Adrenal gland (tissue), 12 donors: Measurements from ENCODE around the gene FOXO3. TPM values are rescaled to one million over a fixed set of nuclear protein-coding genes. Genes with fewer than 3 reads are reported as not detected.

ENCODE experiments used
- DNase-seq, 7 donors: peaks; one replicate each; pipeline ENCODE4 v3.0.0-alpha.2; 2019 to 2020
- H3K27ac ChIP-seq, 5 donors: fragments of 200-600 bp; sonication (generic) in 4 of 5; 1 replicate in 3 of 5; 2 replicates in 2 of 5; pipeline versions ENCODE4 v1.5.1 to v1.8.0; 2016 to 2020; ENCODE audit warnings: mild to moderate bottlenecking in 1 of 5
- H3K27me3 ChIP-seq: fragments of 200-600 bp; 2 replicates; pipeline ENCODE4 v1.8.0; 2021
- H3K36me3 ChIP-seq, 2 donors: fragments of 200-600 bp; replicated peaks in 1 of 2; 1 replicate in 1 of 2; 2 replicates in 1 of 2; pipeline versions ENCODE4 v1.5.1 to v1.8.0; 2018 to 2022
- H3K4me1 ChIP-seq, 2 donors: fragments of 200-600 bp; replicated peaks in 1 of 2; 1 replicate in 1 of 2; 2 replicates in 1 of 2; pipeline versions ENCODE4 v1.5.1 to v1.8.0; 2018 to 2021
- H3K4me3 ChIP-seq, 4 donors: fragments of 200-600 bp; sonication (generic) in 3 of 4; one replicate each; pipeline ENCODE4 v1.5.1; 2016 to 2018
- H3K9me3 ChIP-seq, 3 donors: fragments of 200-600 bp; sonication (generic) in 1 of 3; replicated peaks in 1 of 3; 1 replicate in 2 of 3; 2 replicates in 1 of 3; pipeline versions ENCODE4 v1.5.1 to v1.8.0; 2016 to 2021
- POLR2A ChIP-seq, 2 donors: fragments of 450-650 bp; IDR thresholded peaks; one replicate each; pipeline ENCODE4 v1.6.1; 2017; ENCODE audit warnings: antibody characterized with exemption in 2 of 2, mild to moderate bottlenecking in 2 of 2, moderate library complexity in 1 of 2
- WGBS, 4 donors: extraction: QIAGEN DNeasy Blood & Tissue Kit in 2 of 4; methylation state at CpG; one replicate each; pipeline versions ENCODE4 v1.1.5 to v1.1.7; 2013 to 2017; 5-methylcytosine and 5-hydroxymethylcytosine counted together
- intact Hi-C, 2 donors: fragments of 100-400 bp; cut with DNase I; formaldehyde crosslinking; loops; one replicate each; pipeline versions ENCODE4 v1.14.1 to v1.15.0; 2022 to 2023
- polyA plus RNA-seq, 3 donors: library from polyadenylated mRNA; stranded (reverse); fragments of 200-250 nt in 2 of 3; fragments of 350-450 nt in 1 of 3; fragmentation: Illumina TruSeq in 1 of 3; extraction: RNeasy Lipid Tissue Mini Kit (QIAGEN cat#74804) in 1 of 3; gene quantifications; one replicate each; pipeline ENCODE4 v1.2.3, GENCODE V29; 2013 to 2014
- total RNA-seq, 9 donors: library from RNA; depleted of rRNA in 4 of 9; stranded (reverse); fragments of >200 nt in 4 of 9; fragments of 120-200 nt in 1 of 9; fragmentation: NEBNext Ultra II Directional in 1 of 9; extraction: Animal tissue kit (Norgen Biotek cat#: 25700) in 1 of 9; gene quantifications; one replicate each; pipeline versions ENCODE4 v1.1.0 to v1.2.4, GENCODE V29; 2013 to 2023
- TF ChIP-seq, protein P1 (sequence below), 6 experiments: fragments of 450-650 bp in 4 of 6; fragments of 200-600 bp in 2 of 6; sonication (generic) in 1 of 6; IDR thresholded peaks; 1 replicate in 5 of 6; 2 replicates in 1 of 6; pipeline versions ENCODE4 v1.5.1 to v1.8.0; 2016 to 2021; ENCODE audit warnings: antibody characterized with exemption in 6 of 6, mild to moderate bottlenecking in 2 of 6, moderate library complexity in 1 of 6
- donor health status: healthy with polysubstance abuse.
- donor health status: Bipolar disorder and iron deficiency.
- donor health status: DM: yes; HTN: yes; CAD: no.
- donor health status: DM: no; HTN: no; CAD: no.
- donor health status: DM: no; HTN: no; CAD: no.
- donor health status: DM: yes; HTN: yes; CAD: no.

The FOXO3 gene
- total and polyA plus RNA-seq, 12 donors, result 8.3 to 38.7 (median 23.4) TPM

GRCh38 chr6:108650781-108651180, 90.1 kb downstream of the FOXO3 start:
- intact Hi-C loops, result no loop called here
- no peak overlapping the region for H3K4me3 ChIP-seq
- no peak for DNase-seq
- no peaks in the 10 kb centered on the region for H3K27me3 ChIP-seq
- peaks cover 0 to 78% of the 10 kb centered on the region in 2 donors for H3K4me1 ChIP-seq
- TF ChIP-seq, protein P1, sequence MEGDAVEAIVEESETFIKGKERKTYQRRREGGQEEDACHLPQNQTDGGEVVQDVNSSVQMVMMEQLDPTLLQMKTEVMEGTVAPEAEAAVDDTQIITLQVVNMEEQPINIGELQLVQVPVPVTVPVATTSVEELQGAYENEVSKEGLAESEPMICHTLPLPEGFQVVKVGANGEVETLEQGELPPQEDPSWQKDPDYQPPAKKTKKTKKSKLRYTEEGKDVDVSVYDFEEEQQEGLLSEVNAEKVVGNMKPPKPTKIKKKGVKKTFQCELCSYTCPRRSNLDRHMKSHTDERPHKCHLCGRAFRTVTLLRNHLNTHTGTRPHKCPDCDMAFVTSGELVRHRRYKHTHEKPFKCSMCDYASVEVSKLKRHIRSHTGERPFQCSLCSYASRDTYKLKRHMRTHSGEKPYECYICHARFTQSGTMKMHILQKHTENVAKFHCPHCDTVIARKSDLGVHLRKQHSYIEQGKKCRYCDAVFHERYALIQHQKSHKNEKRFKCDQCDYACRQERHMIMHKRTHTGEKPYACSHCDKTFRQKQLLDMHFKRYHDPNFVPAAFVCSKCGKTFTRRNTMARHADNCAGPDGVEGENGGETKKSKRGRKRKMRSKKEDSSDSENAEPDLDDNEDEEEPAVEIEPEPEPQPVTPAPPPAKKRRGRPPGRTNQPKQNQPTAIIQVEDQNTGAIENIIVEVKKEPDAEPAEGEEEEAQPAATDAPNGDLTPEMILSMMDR (IDR thresholded peaks at IDR 0.05), result no peak
- H3K9me3 ChIP-seq, result no peaks in the 10 kb centered on the region
- no peaks in the 10 kb centered on the region for H3K36me3 ChIP-seq
- 72 to 85% (median 80%) methylated on average over 5 of the region's 5 CpGs for WGBS, 4 donors
- peak overlapping the region in 2 of 5 donors; percentile 68 to 69 for H3K27ac ChIP-seq

DNA sequence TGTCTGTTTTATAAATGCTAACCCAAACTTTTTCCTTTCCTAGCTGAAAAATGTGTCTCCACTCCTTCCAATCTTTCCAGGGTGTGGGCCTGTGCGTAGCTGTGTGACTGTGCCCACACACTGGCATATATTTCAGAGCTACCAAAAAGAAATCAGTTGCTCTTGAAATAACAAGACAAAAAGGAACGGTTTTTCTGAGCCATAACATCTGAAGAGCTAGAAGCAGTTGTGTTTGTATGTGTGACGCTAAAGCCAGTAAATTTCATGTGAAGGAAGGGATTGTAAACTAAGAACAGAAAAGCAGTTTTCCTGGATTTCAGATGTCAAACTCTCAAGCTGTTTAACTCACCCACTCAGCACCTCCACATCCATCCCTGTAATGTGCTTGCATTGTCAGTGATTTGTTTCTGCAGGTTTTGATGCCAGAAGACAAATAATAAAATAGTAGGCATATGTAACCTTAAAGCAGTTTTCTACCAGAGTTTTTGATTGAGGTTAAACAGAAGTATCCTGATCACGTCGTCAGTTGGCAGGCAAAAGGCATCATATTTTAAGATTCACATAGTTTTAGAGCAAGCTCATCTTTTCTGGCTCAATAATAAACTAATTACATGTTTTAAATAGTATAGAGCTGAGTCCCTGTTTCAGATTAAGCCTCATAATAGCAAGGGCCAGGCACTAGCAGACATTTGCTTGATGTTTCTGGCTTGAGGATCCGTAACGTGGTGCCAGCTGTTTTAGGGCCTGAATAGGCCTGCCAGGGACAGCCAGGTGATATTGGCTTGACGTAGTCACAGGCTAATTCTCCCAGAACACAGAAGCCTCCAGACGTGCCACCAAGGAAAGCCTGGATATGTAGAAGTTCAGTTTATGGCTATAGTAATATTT, 90.9 kb downstream of the FOXO3 start:
- H3K27me3 ChIP-seq, result no peaks in the 10 kb centered on the region
- H3K9me3 ChIP-seq, result no peaks in the 10 kb centered on the region
- DNase-seq, result peak in 1 of 7 donors; percentile 83
- TF ChIP-seq, protein P1 (IDR thresholded peaks at IDR 0.05), result no peak
- intact Hi-C loops, result no loop called here
- H3K27ac ChIP-seq, result peak overlapping the region in 3 of 5 donors; percentile 32 to 74 (median 69)
- 70 to 78% (median 75%) methylated on average over 9 of the region's 9 CpGs for WGBS, 4 donors
- no peaks in the 10 kb centered on the region for H3K36me3 ChIP-seq
- H3K4me3 ChIP-seq, result no peak overlapping the region
- peaks cover 0 to 85% of the 10 kb centered on the region in 2 donors for H3K4me1 ChIP-seq

- Histone ChIP-seq H3K27me3 (no peaks in the 10 kb centered on the region), H3K9me3 (no peaks in the 10 kb centered on the region), H3K4me1 (peaks cover 0 to 83% of the 10 kb centered on the region in 2 donors), H3K27ac (peak overlapping the region in 3 of 5 donors; percentile 32 to 74 (median 69)), H3K36me3 (no peaks in the 10 kb centered on the region), H3K4me3 (no peak overlapping the region)
- no peak for DNase-seq
- no peak for TF ChIP-seq POLR2A (IDR thresholded peaks at IDR 0.05)
- TF ChIP-seq, protein P1 (IDR thresholded peaks at IDR 0.05), result no peak
- intact Hi-C loops, result no loop called here
Measured at GRCh38 chr6:108652375-108652774, 91.7 kb downstream of the FOXO3 start.

DNA sequence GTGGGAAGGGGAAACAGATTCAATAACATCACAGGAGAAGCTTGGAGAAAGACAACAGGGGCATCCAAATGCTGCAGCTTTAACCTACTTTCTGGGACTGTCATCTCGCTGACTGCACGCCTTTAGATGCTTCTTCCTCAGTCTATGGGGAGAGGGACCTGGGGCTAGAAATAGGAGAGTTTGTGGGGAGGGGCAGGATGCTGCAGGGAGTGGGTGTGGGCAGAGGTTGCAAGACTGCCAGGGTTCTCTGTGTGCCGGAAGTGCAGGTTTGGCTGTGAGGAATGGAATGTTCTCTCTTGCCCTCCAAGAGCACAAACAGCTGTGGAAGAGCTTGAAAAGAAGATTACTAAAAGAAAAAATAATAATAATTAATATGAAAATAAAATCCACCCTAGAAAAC, 93.2 kb downstream of the FOXO3 start:
- 54 to 67% (median 64%) methylated on average over 3 of the region's 3 CpGs for WGBS, 4 donors
- Histone ChIP-seq H3K36me3 (no peaks in the 10 kb centered on the region), H3K27ac (peak overlapping the region in 2 of 5 donors; percentile 73 to 74), H3K4me1 (peaks cover 0 to 80% of the 10 kb centered on the region in 2 donors), H3K9me3 (no peaks in the 10 kb centered on the region), H3K4me3 (no peak overlapping the region), H3K27me3 (no peaks in the 10 kb centered on the region)
- TF ChIP-seq, protein P1 (IDR thresholded peaks at IDR 0.05), result no peak
- TF ChIP-seq POLR2A (IDR thresholded peaks at IDR 0.05), result no peak
- intact Hi-C loops, result no loop called here
- DNase-seq, result peak in 2 of 7 donors; percentile 29 to 34
